Thoracic aorta (tissue), 2 donors: ENCODE results near the gene OR2W1. TPM values are rescaled to one million over a fixed set of nuclear protein-coding genes. Genes with fewer than 3 reads are reported as not detected.
A peak's percentile ranks its signal among the peaks of the same experiment; 100 is the strongest.

Experiments used
- ATAC-seq: fragments of 150-250 bp; one replicate; pipeline ENCODE4 v1.8.0; 2017; ENCODE audit warnings: low read depth; ENCODE audit not compliant: insufficient number of reproducible peaks, low FRiP score
- DNase-seq: peaks from one replicate; pipeline ENCODE4 v3.0.0-alpha.2; 2020; ENCODE audit warnings: low spot score
- H3K27ac ChIP-seq, 2 donors: fragments of 200-600 bp; sonication (generic); 1 replicate in 1 of 2; 2 replicates in 1 of 2; pipeline ENCODE4 v1.5.1; 2016; ENCODE audit warnings: mild to moderate bottlenecking in 2 of 2, moderate library complexity in 2 of 2
- H3K27me3 ChIP-seq: fragments of 200-600 bp; sonication (generic); replicated peaks from 2 replicates; pipeline ENCODE4 v1.6.0; 2016; ENCODE audit warnings: mild to moderate bottlenecking; ENCODE audit not compliant: insufficient read depth
- H3K36me3 ChIP-seq: fragments of 200-600 bp; sonication (generic); one replicate; pipeline ENCODE4 v1.5.1; 2016
- H3K4me1 ChIP-seq, 2 donors: fragments of 200-600 bp; sonication (generic); 1 replicate in 1 of 2; 2 replicates in 1 of 2; pipeline versions ENCODE4 v1.5.1 to v1.6.0; 2016; ENCODE audit warnings: low read depth in 2 of 2, mild to moderate bottlenecking in 1 of 2; ENCODE audit not compliant: control insufficient read depth in 1 of 2
- H3K4me3 ChIP-seq: fragments of 200-600 bp; sonication (generic); 2 replicates; pipeline ENCODE4 v1.5.1; 2016; ENCODE audit warnings: mild to moderate bottlenecking
- H3K9me3 ChIP-seq: fragments of 200-600 bp; sonication (generic); 2 replicates; pipeline ENCODE4 v1.5.1; 2016
- CTCF ChIP-seq: fragments of 200-600 bp; sonication (generic); IDR thresholded peaks from one replicate; pipeline ENCODE4 v1.5.1; 2019; ENCODE audit warnings: antibody characterized with exemption
- total RNA-seq, 2 donors: library from RNA; depleted of rRNA; stranded (reverse); fragments of >200 nt; gene quantifications; one replicate each; pipeline versions ENCODE4 v1.1.0 to v1.2.3, GENCODE V29; 2016

The OR2W1 gene
- total RNA-seq, 2 donors from 2014 or later: not detected

- Histone ChIP-seq H3K27me3 (no peaks in the 10 kb centered on the region), H3K9me3 (no peaks in the 10 kb centered on the region), H3K4me1 (no peaks in the 10 kb centered on the region), H3K36me3 (no peaks in the 10 kb centered on the region), H3K27ac (no peak overlapping the region), H3K4me3 (no peak overlapping the region)
- DNase-seq: no peak
- no peak for ATAC-seq
- no peak for TF ChIP-seq CTCF
These were observed 18.9 kb downstream of the OR2W1 start for GRCh38 chr6:29025927-29026585.

- no peaks in the 10 kb centered on the region for H3K4me1 ChIP-seq
- no peak for DNase-seq
- TF ChIP-seq CTCF: no peak
- no peak for ATAC-seq
- no peak overlapping the region for H3K27ac ChIP-seq
- no peaks in the 10 kb centered on the region for H3K27me3 ChIP-seq
- no peaks in the 10 kb centered on the region for H3K9me3 ChIP-seq
- H3K4me3 ChIP-seq: no peak overlapping the region
- H3K36me3 ChIP-seq: no peaks in the 10 kb centered on the region
These were observed 23.5 kb downstream of the OR2W1 start for GRCh38 chr6:29021434-29021833.

- Histone ChIP-seq H3K4me1 (no peaks in the 10 kb centered on the region), H3K9me3 (no peaks in the 10 kb centered on the region), H3K4me3 (no peak overlapping the region), H3K27ac (no peak overlapping the region), H3K36me3 (no peaks in the 10 kb centered on the region), H3K27me3 (no peaks in the 10 kb centered on the region)
- ATAC-seq (no peak), DNase-seq (no peak)
- no peak for TF ChIP-seq CTCF
These were observed 25.3 kb downstream of the OR2W1 start for GRCh38 chr6:29019629-29020028.

- ATAC-seq: no peak
- no peak overlapping the region for H3K4me3 ChIP-seq
- H3K9me3 ChIP-seq: no peaks in the 10 kb centered on the region
- TF ChIP-seq CTCF: no peak
- no peaks in the 10 kb centered on the region for H3K27me3 ChIP-seq
- no peak for DNase-seq
- no peaks in the 10 kb centered on the region for H3K4me1 ChIP-seq
- no peaks in the 10 kb centered on the region for H3K36me3 ChIP-seq
- no peak overlapping the region for H3K27ac ChIP-seq
These were observed 27.6 kb downstream of the OR2W1 start for GRCh38 chr6:29017428-29017802.

GRCh38 chr6:29016559-29017427 is 28.2 kb downstream of the OR2W1 start:
- no peaks in the 10 kb centered on the region for H3K36me3 ChIP-seq
- H3K4me1 ChIP-seq: peaks cover 0 to 4% of the 10 kb centered on the region in 2 donors
- DNase-seq: peak; percentile 40
- H3K27ac ChIP-seq: peak overlapping the region in 1 of 2 donors; percentile 10
- peak; percentile 87 for TF ChIP-seq CTCF
- H3K4me3 ChIP-seq: peak overlapping the region; percentile 63
- peak; percentile 80 for ATAC-seq
- H3K9me3 ChIP-seq: no peaks in the 10 kb centered on the region
- H3K27me3 ChIP-seq: no peaks in the 10 kb centered on the region
